NCI-H82 treated with DMSO at 0.1 percent for 48 hours (cell line): ENCODE results near the gene BCAS3.
"Not testable (repeated sequence)": the region's sequence is repeated elsewhere in the genome, so short reads cannot be mapped to it uniquely, and the experiment has no call there.

ENCODE experiments used
- DNase-seq: peaks from one replicate; lab custom pipeline; 2025; ENCODE audit not compliant: unreplicated experiment; lab: John Stamatoyannopoulos, UW

Gene BCAS3

GRCh38 chr17:61146833-61147232, 469.2 kb downstream of the BCAS3 start:
- DNase-seq: not testable (repeated sequence)

DNA sequence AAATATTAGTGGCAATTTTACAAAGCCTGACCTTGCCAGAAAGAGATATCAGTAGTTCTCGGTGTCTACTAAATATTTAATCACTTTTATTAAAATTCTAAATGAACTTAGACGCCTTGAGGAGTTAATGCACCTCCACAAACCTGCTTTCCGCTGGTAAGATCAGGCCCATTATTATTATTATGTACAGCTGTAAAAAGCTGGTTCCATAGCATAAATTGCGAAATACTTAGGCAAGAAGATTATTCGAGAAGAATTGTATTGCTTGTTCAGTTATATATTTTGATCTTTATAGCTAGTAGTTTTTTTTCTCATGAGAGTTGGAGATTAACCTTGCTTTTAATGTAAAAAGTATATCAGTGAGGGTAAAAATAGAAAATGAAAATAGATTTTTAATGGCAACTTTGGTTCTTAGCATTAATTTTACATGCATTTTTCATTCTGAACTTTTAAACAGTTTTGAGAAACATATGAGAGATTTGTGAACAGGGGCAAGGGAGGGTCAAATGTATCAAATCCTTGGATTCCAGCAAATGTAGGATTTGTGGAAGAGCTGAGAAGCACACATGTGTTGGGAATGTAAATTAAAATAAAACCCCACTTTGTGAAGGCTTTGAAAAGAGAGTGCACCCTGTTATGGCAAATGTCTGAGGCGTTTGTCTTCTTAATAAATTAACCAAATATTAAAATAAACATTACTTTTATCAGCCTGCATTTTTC, 471.6 kb downstream of the BCAS3 start:
- no peak for DNase-seq

- no peak for DNase-seq
These were observed 472.3 kb downstream of the BCAS3 start for GRCh38 chr17:61149862-61150362.

DNA sequence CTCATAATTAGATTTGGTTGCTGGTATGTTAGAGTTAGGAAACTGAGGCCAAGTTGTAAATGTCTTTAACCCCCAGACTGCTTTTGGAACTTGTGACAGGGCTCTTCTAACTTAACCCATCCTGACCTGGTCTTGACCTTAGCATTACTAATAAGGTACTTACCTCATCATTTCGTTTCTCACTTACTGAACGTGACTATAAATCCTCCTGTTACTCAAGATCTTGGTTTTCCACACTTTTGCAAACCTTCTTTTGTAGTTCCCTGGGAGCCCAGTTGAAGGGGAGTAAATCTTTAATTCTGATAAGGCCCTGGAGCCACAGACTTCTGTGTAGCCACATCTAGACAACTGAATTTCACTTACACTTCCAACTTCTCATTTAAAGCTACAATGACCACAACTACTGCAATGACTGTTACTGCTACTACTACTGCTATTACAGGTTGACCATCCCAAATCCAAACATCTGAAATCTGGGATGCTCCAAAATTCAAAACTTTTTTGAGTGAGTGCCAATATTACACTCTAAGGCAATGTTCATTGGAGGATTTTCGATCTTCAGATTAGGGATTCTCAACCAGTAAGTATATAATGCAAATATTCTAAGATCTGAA, 473.1 kb downstream of the BCAS3 start:
- no peak for DNase-seq

DNA sequence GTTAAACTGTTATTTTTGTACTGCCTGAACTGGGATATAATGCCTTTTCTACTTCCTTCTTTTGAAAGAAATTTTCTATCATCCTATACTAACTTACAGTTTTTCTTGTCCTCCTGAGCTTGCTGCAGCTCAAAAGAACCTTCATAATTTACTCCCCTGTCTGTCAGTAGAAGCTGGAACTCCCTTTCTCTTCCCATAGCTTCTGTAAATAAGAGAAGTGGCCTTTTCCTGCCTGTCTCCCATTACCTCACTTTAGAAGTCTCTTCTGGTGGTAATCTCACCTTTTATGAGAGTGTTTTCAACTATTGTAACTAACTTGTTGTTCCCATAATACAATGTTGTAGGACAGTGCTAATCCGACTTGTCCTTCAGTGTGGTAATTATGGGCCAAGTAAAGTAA, 475.2 kb downstream of the BCAS3 start:
- DNase-seq: no peak

- no peak for DNase-seq
These were observed 478.1 kb downstream of the BCAS3 start for GRCh38 chr17:61155590-61156237.

- no peak for DNase-seq
These were observed 479.7 kb downstream of the BCAS3 start for GRCh38 chr17:61157246-61157886.

DNA sequence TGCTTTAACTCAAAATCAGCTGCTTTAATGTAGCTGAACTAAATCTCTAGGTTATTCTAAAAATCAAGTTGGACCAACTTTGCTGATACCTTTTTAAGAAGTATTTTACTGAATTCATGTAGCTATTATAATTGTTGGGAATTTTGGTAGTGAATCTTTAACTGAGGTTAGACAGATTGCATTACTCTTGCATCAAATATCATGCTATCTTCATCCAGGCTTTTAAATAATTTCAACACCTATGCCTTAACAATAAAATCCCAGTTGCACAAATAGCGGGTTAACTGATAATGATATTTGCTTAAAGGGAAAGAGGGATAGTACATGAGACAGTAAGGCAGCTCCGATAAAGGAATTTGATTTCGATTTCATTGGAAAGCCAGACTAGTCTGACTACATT, 480.7 kb downstream of the BCAS3 start:
- DNase-seq: no peak

- DNase-seq: no peak
These were observed 481.7 kb downstream of the BCAS3 start for GRCh38 chr17:61159221-61159814.

DNA sequence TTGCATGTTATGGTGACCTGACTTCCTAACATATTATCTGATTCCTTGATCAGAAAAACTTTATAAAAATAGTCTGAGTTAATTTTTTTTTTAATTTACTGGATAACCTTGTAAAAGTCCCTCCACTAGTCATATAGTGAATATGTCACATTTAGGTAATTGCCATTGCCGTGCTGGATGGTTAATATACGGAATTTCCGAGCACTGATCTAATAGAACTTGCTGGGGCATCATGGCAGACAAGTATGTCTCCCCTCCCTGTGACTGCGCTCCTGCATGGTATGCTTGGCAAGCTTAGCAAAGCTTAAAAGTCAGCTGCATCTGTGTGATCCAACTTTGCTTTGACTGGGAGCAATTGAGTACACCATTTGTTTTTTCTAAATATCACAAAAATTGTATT, 482.6 kb downstream of the BCAS3 start:
- DNase-seq: no peak

GRCh38 chr17:61160789-61161445, 483.3 kb downstream of the BCAS3 start:
- DNase-seq: no peak

DNA sequence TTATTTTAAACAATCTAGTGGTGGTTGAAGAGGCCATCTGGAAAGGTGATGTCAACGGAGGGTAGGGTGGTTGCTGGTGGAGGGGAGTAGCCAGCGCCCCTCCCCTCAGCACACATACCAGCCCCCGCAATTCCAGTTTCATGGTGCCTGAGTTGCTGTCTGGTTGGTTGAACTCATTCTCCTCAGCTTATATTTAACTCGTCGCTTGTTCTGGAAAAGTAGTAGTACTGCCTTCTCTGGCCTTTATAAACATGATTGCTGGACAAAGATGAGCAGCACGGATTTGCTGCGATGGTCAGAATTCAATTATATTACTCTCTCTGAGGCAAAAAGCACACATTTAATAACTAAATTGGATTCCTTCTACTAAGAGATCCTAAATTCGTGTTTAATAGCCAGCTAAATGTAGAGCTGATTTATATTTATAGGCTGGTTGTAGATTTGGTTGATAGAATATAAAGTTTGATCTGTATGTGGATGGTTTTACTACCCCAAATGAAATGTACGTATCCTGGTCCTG, 484.0 kb downstream of the BCAS3 start:
- DNase-seq: no peak

DNA sequence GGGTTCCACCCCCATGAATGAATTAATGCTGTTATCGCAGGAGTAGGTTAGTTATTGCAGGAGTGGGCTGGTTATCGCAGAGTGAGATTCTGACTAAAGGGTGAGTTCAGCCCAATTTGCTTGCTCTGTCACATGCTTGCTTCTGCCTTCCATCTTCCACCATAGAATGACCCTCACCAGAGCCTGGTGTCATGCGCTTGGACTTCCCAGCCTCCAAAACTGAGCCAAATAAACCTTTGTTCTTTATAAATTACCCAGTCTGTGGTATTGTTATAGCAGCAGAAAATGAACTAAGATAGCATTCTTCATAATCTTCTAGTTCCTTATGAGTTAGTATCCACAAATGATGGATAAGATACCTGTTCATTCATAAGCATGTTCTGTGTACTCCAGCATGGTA, 486.9 kb downstream of the BCAS3 start:
- no peak for DNase-seq

- DNase-seq: no peak
These were observed 489.4 kb downstream of the BCAS3 start for GRCh38 chr17:61167075-61167474.

- no peak for DNase-seq
These were observed 490.9 kb downstream of the BCAS3 start for GRCh38 chr17:61168506-61168905.

DNA sequence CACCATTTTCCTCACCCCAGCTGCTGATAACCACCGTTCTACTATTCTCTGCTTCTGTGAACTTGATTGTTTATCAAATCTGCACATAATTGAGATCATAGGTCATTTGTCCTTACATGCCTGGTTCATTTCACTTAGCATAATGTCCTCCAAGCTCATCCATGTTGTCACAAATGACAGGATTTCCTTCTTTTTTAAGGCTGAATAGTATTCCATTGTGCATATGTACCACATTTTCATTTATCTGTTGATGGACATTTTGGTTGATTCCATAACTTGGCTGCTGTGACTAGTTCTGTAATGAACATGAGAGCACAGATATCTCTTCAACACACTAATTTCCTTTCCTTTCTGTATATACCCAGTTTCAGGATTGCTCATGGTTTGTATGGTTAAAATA, 496.7 kb downstream of the BCAS3 start:
- DNase-seq: no peak

DNA sequence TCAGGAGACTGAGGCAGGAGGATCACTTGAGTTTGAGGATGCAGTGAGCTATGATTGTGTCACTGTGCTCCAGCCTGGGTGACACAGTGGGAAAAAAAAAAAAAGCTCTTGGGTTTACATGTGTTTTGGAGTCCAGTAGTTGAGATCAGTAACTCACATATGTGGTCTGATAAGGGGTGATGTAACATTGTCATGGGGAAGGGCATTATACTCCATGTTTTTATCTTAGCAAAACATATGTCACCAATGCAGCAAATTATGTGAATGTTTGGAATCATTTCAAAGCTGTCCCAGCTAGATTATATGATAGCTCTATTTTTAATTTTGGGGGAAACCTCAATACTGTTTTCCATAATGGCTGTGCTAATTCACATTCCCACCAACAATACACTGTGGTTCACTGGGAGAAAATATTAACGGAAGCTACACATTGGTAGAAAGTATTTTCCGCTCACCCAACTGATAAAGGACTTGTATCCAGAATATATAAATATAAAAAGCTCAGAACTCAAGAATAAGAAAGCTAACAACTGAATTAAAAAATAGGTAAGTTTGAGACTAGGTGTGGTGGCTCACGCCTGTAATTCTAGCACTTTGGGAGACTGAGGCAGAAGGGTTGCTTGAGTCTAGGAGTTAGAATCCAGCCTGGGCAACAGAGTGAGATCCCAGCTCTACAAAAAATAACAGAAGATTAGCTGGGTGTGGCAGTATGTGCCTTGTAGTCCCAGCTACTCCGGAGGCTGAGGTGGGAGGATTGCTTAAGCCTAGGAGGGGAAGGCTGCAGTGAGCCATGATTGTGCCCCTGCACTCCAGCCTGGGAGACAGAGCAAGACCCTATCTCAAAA, 497.9 kb downstream of the BCAS3 start:
- no peak for DNase-seq

DNA sequence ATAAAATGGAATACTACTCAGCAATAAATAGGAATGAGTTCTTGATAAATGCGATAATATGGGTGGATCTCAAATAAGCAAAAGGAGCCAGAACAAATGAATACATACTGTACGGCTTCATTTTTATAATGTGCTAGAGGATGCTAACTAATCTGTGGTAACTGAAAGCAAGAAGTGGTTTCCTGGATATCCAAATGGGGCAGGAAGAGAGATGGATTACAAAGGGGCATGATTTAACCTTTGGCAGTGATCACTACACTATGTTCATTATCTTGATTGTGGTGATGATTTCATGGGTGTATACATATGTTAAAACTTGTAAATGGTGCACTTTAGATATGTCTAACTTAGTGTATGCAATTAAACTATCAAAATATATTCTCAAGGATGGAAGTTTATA, 499.7 kb downstream of the BCAS3 start:
- no peak for DNase-seq

GRCh38 chr17:61178284-61178683, 500.6 kb downstream of the BCAS3 start:
- no peak for DNase-seq

- DNase-seq: peak; percentile 98
These were observed 501.7 kb downstream of the BCAS3 start for GRCh38 chr17:61179380-61179806.
